Endothelial cell of umbilical vein (primary cell): ENCODE data around the gene FGF16. TPM values are rescaled to one million over a fixed set of nuclear protein-coding genes. Genes with fewer than 3 reads are reported as not detected.

ENCODE experiments used
- BruUV-seq: library from RNA; stranded (reverse); fragments of 400-500 nt; replicated peaks from 2 replicates; lab custom pipeline; 2021; lab: Mats Ljungman, UMichigan
- CTCF ChIA-PET: fragments of 300-600, 350-600 bp; sonication (Branson Sonifier 250); formaldehyde crosslinking; loops from one replicate; lab custom pipeline; 2021; ENCODE audit warnings: antibody characterized with exemption, inconsistent platforms; lab: Charles Lee
- POLR2A ChIA-PET: fragments of 300-600, 350-600 bp; sonication (Branson Sonifier 250); formaldehyde crosslinking; loops from one replicate; lab custom pipeline; 2021; ENCODE audit warnings: antibody characterized with exemption, inconsistent platforms; lab: Charles Lee
- DNase-seq: peaks from one replicate; pipeline ENCODE4 v3.0.0-alpha.2; 2011; ENCODE audit warnings: low read depth, low spot score
- FAIRE-seq: peaks from 2 replicates; lab custom pipeline; 2011; peaks lifted over from hg19 to GRCh38; lab: Jason Lieb, UNC
- H2AFZ ChIP-seq: 2 replicates; pipeline ENCODE4 v1.6.0; 2012; ENCODE audit warnings: low read depth, low read length, control low read depth, inconsistent platforms
- H3K27ac ChIP-seq: 2 replicates; pipeline ENCODE4 v1.5.1; 2011; ENCODE audit warnings: low read depth, mild to moderate bottlenecking, control low read depth, low read length, moderate library complexity; ENCODE audit not compliant: insufficient read depth
- H3K27me3 ChIP-seq, 2 experiments: 2 replicates each; pipeline versions ENCODE4 v1.6.0 to v1.6.1; 2011; ENCODE audit warnings: low read length in 2 of 2, mixed read lengths in 1 of 2; ENCODE audit not compliant: control insufficient read depth in 2 of 2, insufficient read depth in 2 of 2
- H3K36me3 ChIP-seq, 2 experiments: 2 replicates in 1 of 2; 3 replicates in 1 of 2; pipeline ENCODE4 v1.5.1; 2011; ENCODE audit warnings: low read length in 2 of 2, mild to moderate bottlenecking in 1 of 2, moderate library complexity in 1 of 2; ENCODE audit not compliant: control insufficient read depth in 2 of 2, insufficient read depth in 2 of 2; ENCODE audit errors: extremely low read depth in 1 of 2
- H3K4me1 ChIP-seq: 3 replicates; pipeline ENCODE4 v1.5.1; 2011; ENCODE audit warnings: mild to moderate bottlenecking, low read length; ENCODE audit not compliant: control insufficient read depth, insufficient read depth; ENCODE audit errors: extremely low read depth
- H3K4me2 ChIP-seq: 2 replicates; pipeline ENCODE4 v1.6.1; 2011; ENCODE audit warnings: low read length, control low read depth, mixed read lengths; ENCODE audit not compliant: insufficient read depth
- H3K4me3 ChIP-seq, 3 experiments: fragments of 200-600 bp in 1 of 3; sonication (generic), shearing (Covaris generic) in 1 of 3; replicated peaks in 1 of 3; 2 replicates each; pipeline ENCODE4 v1.5.1; 2011 to 2016; ENCODE audit warnings: control low read depth in 3 of 3, low read length in 3 of 3, mild to moderate bottlenecking in 2 of 3, inconsistent platforms in 1 of 3, low read depth in 1 of 3, moderate library complexity in 1 of 3; ENCODE audit not compliant: insufficient read depth in 1 of 3
- H3K79me2 ChIP-seq: 2 replicates; pipeline ENCODE4 v1.6.0; 2012; ENCODE audit warnings: low read length, inconsistent platforms; ENCODE audit not compliant: control insufficient read depth, insufficient read depth
- H3K9ac ChIP-seq: replicated peaks from 2 replicates; pipeline ENCODE3; 2011; ENCODE audit warnings: low read length, control low read depth; ENCODE audit not compliant: insufficient read depth; ENCODE audit errors: extremely low read depth
- H3K9me1 ChIP-seq: replicated peaks from 3 replicates; pipeline ENCODE4 v1.6.0; 2011; ENCODE audit warnings: mild to moderate bottlenecking, low read length; ENCODE audit not compliant: control insufficient read depth, insufficient read depth; ENCODE audit errors: extremely low read depth
- H3K9me3 ChIP-seq: replicated peaks from 2 replicates; pipeline ENCODE4 v1.5.1; 2012; ENCODE audit warnings: low read length, inconsistent platforms; ENCODE audit not compliant: control insufficient read depth, insufficient read depth
- H4K20me1 ChIP-seq: replicated peaks from 2 replicates; pipeline ENCODE3; 2011; ENCODE audit warnings: mild to moderate bottlenecking, low read length; ENCODE audit not compliant: control insufficient read depth, insufficient read depth; ENCODE audit errors: extremely low read depth
- EZH2 ChIP-seq: IDR thresholded peaks from 2 replicates; pipeline ENCODE4 v1.6.1; 2012; ENCODE audit warnings: borderline replicate concordance, low read depth, mild to moderate bottlenecking, moderate library complexity, low read length, inconsistent platforms; ENCODE audit not compliant: severe bottlenecking
- FOS ChIP-seq: IDR thresholded peaks from 2 replicates; pipeline ENCODE4 v1.6.1; 2011; ENCODE audit warnings: mild to moderate bottlenecking, low read length, moderate library complexity, borderline replicate concordance; ENCODE audit not compliant: insufficient read depth
- GATA2 ChIP-seq: IDR thresholded peaks from 2 replicates; pipeline ENCODE4 v1.7.0; 2011; ENCODE audit warnings: low read depth, mild to moderate bottlenecking, moderate library complexity, mixed read lengths, low read length; ENCODE audit not compliant: insufficient read length, insufficient read depth
- JUN ChIP-seq: IDR thresholded peaks from 2 replicates; pipeline ENCODE4 v1.6.1; 2011; ENCODE audit warnings: borderline replicate concordance, low read depth; ENCODE audit not compliant: insufficient read length, insufficient read depth
- MYC ChIP-seq: IDR thresholded peaks from one replicate; pipeline ENCODE4 v1.6.1; 2011; ENCODE audit warnings: mild to moderate bottlenecking, low read depth, low read length
- POLR2A ChIP-seq: IDR thresholded peaks from 2 replicates; pipeline ENCODE4 v1.6.1; 2012; ENCODE audit warnings: low read depth, mild to moderate bottlenecking, control low read depth, low read length
- POLR2AphosphoS5 ChIP-seq: IDR thresholded peaks from 2 replicates; pipeline ENCODE4 v1.6.1; 2012; ENCODE audit warnings: low read depth, mild to moderate bottlenecking, control low read depth, low read length, moderate library complexity; ENCODE audit not compliant: insufficient read depth
- dilution Hi-C: fragments of 300-500 bp; cut with MboI; formaldehyde crosslinking; loops from one replicate; pipeline ENCODE4 v1.15.0; 2019; ENCODE audit warnings: low sequenced_read_pairs; ENCODE audit not compliant: extremely low pct_ligation_motif_present
- intact Hi-C: fragments of 100-400 bp; cut with micrococcal nuclease; formaldehyde crosslinking; loops from one replicate; pipeline ENCODE4 v1.10.0; 2022
- polyA plus RNA-seq, 4 experiments: library from polyadenylated mRNA; depleted of rRNA in 3 of 4; stranded (reverse) in 3 of 4; unstranded in 1 of 4; fragments of >200 nt; gene quantifications; 2 replicates each; pipeline versions ENCODE4 v1.2.1 to v1.2.3, GENCODE V29; 2011 to 2012; ENCODE audit warnings: missing spikeins in 1 of 4
- total RNA-seq: library from RNA; stranded (reverse); gene quantifications from 2 replicates; pipeline ENCODE4 v1.2.3, GENCODE V29; 2021
- TF ChIP-seq, protein P1 (sequence below), 2 donors: IDR thresholded peaks; 1 replicate in 1 of 2; 2 replicates in 1 of 2; pipeline ENCODE4 v1.5.1; 2011; ENCODE audit warnings: low read length in 2 of 2, mild to moderate bottlenecking in 2 of 2, moderate library complexity in 2 of 2, control low read depth in 1 of 2, inconsistent platforms in 1 of 2, low read depth in 1 of 2; ENCODE audit not compliant: insufficient read depth in 1 of 2; ENCODE audit errors: extremely low read depth in 1 of 2
- TF ChIP-seq, protein P2 (sequence below): IDR thresholded peaks from 2 replicates; pipeline ENCODE4 v1.6.1; 2011; ENCODE audit not compliant: insufficient read depth, insufficient read length

FGF16 gene
- total and polyA plus RNA-seq, 2 donors (not counting 3 experiments of a cell fraction or from before 2014, with no cell fraction given) = 3.1 to 3.8 TPM

DNA sequence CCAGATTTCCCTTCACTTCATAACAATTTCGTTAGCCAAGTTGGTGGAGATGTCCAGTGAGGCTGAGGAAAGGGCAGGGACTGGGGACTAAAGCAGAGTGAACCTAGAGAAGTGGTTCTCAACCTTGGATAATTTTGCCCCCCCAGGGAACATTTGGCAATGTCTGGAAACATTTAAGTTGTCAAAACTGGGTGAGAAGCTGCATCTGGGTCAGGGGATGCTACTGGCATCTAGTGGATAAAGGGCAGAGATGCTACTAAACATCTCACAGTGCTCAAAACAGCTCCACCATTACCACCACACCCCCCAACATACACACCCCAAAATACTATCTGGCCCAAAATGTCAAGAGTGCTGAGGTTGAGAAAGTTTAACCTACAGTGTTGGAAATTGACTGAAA is 32.0 kb upstream of the FGF16 start:
- dilution Hi-C loops = no loop called here
- TF ChIP-seq POLR2A (no peak), EZH2 (no peak), GATA2 (no peak), POLR2AphosphoS5 (no peak), MYC (no peak), JUN (no peak), FOS (no peak)
- TF ChIP-seq, protein P1, sequence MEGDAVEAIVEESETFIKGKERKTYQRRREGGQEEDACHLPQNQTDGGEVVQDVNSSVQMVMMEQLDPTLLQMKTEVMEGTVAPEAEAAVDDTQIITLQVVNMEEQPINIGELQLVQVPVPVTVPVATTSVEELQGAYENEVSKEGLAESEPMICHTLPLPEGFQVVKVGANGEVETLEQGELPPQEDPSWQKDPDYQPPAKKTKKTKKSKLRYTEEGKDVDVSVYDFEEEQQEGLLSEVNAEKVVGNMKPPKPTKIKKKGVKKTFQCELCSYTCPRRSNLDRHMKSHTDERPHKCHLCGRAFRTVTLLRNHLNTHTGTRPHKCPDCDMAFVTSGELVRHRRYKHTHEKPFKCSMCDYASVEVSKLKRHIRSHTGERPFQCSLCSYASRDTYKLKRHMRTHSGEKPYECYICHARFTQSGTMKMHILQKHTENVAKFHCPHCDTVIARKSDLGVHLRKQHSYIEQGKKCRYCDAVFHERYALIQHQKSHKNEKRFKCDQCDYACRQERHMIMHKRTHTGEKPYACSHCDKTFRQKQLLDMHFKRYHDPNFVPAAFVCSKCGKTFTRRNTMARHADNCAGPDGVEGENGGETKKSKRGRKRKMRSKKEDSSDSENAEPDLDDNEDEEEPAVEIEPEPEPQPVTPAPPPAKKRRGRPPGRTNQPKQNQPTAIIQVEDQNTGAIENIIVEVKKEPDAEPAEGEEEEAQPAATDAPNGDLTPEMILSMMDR (IDR thresholded peaks at IDR 0.05; ENCODE audit: extremely low read depth in 1 of 2, insufficient read depth in 1 of 2, low read depth in 1 of 2, low read length in 2 of 2) = no peak
- TF ChIP-seq, protein P2, sequence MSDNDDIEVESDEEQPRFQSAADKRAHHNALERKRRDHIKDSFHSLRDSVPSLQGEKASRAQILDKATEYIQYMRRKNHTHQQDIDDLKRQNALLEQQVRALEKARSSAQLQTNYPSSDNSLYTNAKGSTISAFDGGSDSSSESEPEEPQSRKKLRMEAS = no peak
- H3K9ac ChIP-seq = no peak overlapping the region
- no peak for FAIRE-seq
- H3K9me1 ChIP-seq = no peaks in the 10 kb centered on the region
- ChIA-PET POLR2A (no interaction called here), CTCF (interaction anchor here (1.0 kb wide), 1 partner anchor 108 kb away, joined by 3 read pairs; no protein-coding TSS in a partner anchor)
- no peak for DNase-seq
- no TSS peak for BruUV-seq
- H3K4me3 ChIP-seq = no peak overlapping the region
- no peak overlapping the region for H2AFZ ChIP-seq
- no peak overlapping the region for H3K4me2 ChIP-seq
- H4K20me1 ChIP-seq = no peaks in the 10 kb centered on the region
- no peak overlapping the region for H3K27ac ChIP-seq
- H3K27me3 ChIP-seq = no peaks in the 10 kb centered on the region
- intact Hi-C loops = no loop called here
- no peaks in the 10 kb centered on the region for H3K79me2 ChIP-seq
- no peaks in the 10 kb centered on the region for H3K9me3 ChIP-seq
- H3K4me1 ChIP-seq = no peaks in the 10 kb centered on the region
- H3K36me3 ChIP-seq = no peaks in the 10 kb centered on the region
